ENCODE results near the gene CRNKL1.

- TF ChIP-seq CTCF (conservative IDR thresholded peaks at IDR 0.05 in 1 of 2, IDR thresholded peaks at IDR 0.05 in 1 of 2; ENCODE audit: low read depth in 1 of 2, low read length in 2 of 2), result no peak
- TF ChIP-seq EZH2 (IDR thresholded peaks at IDR 0.05; ENCODE audit: low read length, missing control alignments), result no peak
These were observed 24.2 kb upstream of the CRNKL1 start for GRCh38 chr20:20076297-20077065.
